B cell (primary cell): ENCODE measurements around the gene SLC15A2. TPM values are rescaled to one million over a fixed set of nuclear protein-coding genes. Genes with fewer than 3 reads are reported as not detected.

Source experiments
- ATAC-seq: fragments of 200-7000 bp; cut with Tn5 transposase; one replicate; pipeline ENCODE4 v1.10.0; 2021; ENCODE audit warnings: low read depth, mild to moderate bottlenecking, moderate number of reproducible peaks, moderate library complexity
- CTCF ChIA-PET: fragments of 350-600 bp; sonication (Branson Sonifier 250); formaldehyde crosslinking; loops from one replicate; lab custom pipeline; 2021; ENCODE audit warnings: antibody characterized with exemption, inconsistent platforms; lab: Charles Lee
- POLR2A ChIA-PET: fragments of 350-600 bp; sonication (Branson Sonifier 250); formaldehyde crosslinking; loops from one replicate; lab custom pipeline; 2021; ENCODE audit warnings: antibody characterized with exemption; lab: Charles Lee
- DNase-seq: peaks from one replicate; pipeline ENCODE4 v3.0.0; 2013
- H2AFZ ChIP-seq: 2 replicates; pipeline ENCODE4 v1.6.1; 2012; ENCODE audit warnings: mild to moderate bottlenecking, low read depth, low read length; ENCODE audit not compliant: insufficient read depth, poor library complexity, severe bottlenecking
- H3K27ac ChIP-seq, 2 donors: 1 replicate in 1 of 2; 2 replicates in 1 of 2; pipeline ENCODE4 v1.5.1; 2012 to 2013; ENCODE audit warnings: low read length in 2 of 2, mild to moderate bottlenecking in 2 of 2, moderate library complexity in 1 of 2
- H3K27me3 ChIP-seq, 4 experiments: fragments of 200-600 bp in 1 of 4; sonication (generic) in 1 of 4; replicated peaks in 1 of 4; 1 replicate in 2 of 4; 2 replicates in 2 of 4; pipeline versions ENCODE4 v1.6.1 to v1.7.0; 2013 to 2016; ENCODE audit warnings: low read length in 3 of 4, mild to moderate bottlenecking in 2 of 4, mixed read lengths in 1 of 4, moderate library complexity in 1 of 4; ENCODE audit not compliant: insufficient read depth in 4 of 4, control insufficient read depth in 3 of 4; ENCODE audit errors: control extremely low read depth in 1 of 4
- H3K36me3 ChIP-seq, 2 experiments: replicated peaks in 1 of 2; 1 replicate in 1 of 2; 2 replicates in 1 of 2; pipeline versions ENCODE4 v1.6.1 to v1.7.1; 2013; ENCODE audit warnings: low read length in 1 of 2; ENCODE audit not compliant: insufficient read depth in 2 of 2, control insufficient read depth in 1 of 2; ENCODE audit errors: control extremely low read depth in 1 of 2, extremely low read depth in 1 of 2
- H3K4me1 ChIP-seq, 2 donors: fragments of 200-600 bp in 1 of 2; sonication (generic) in 1 of 2; 1 replicate in 1 of 2; 2 replicates in 1 of 2; pipeline versions ENCODE4 v1.5.1 to v1.6.1; 2013 to 2017; ENCODE audit warnings: low read length in 2 of 2; ENCODE audit not compliant: control insufficient read depth in 2 of 2, insufficient read depth in 2 of 2
- H3K4me2 ChIP-seq: replicated peaks from 2 replicates; pipeline ENCODE3; 2012; ENCODE audit warnings: mild to moderate bottlenecking, low read depth, low read length; ENCODE audit not compliant: poor library complexity, severe bottlenecking
- H3K4me3 ChIP-seq, 5 experiments: fragments of 200-600 bp in 1 of 5; sonication (generic) in 1 of 5; 1 replicate in 3 of 5; 2 replicates in 2 of 5; pipeline versions ENCODE4 v1.5.1 to v1.7.0; 2011 to 2016; ENCODE audit warnings: low read length in 4 of 5, mild to moderate bottlenecking in 4 of 5, low read depth in 2 of 5, control low read depth in 1 of 5, moderate library complexity in 1 of 5; ENCODE audit not compliant: insufficient read depth in 1 of 5; ENCODE audit errors: control extremely low read depth in 1 of 5, extremely low read depth in 1 of 5
- H3K79me2 ChIP-seq: fragments of 200-600 bp; sonication (generic); one replicate; pipeline ENCODE4 v1.6.0; 2016; ENCODE audit warnings: low read length; ENCODE audit not compliant: control insufficient read depth, insufficient read depth
- H3K9ac ChIP-seq: fragments of 200-600 bp; sonication (generic); 2 replicates; pipeline ENCODE4 v1.6.1; 2017; ENCODE audit warnings: mild to moderate bottlenecking, low read length, moderate library complexity
- H3K9me3 ChIP-seq, 3 donors: one replicate each; pipeline versions ENCODE4 v1.6.1 to v1.7.1; 2013; ENCODE audit warnings: low read length in 2 of 3; ENCODE audit not compliant: control insufficient read depth in 2 of 3, insufficient read depth in 1 of 3; ENCODE audit errors: control extremely low read depth in 1 of 3
- H4K20me1 ChIP-seq: 2 replicates; pipeline ENCODE4 v1.6.0; 2012; ENCODE audit warnings: mild to moderate bottlenecking, low read length; ENCODE audit not compliant: insufficient read depth, control insufficient read depth, poor library complexity, severe bottlenecking
- H3K27ac Mint-ChIP-seq: one replicate; pipeline ENCODE4 v1.8.0; 2021; ENCODE audit warnings: mixed read lengths
- H3K27me3 Mint-ChIP-seq: one replicate; pipeline ENCODE4 v1.8.0; 2021; ENCODE audit warnings: mixed read lengths
- H3K4me1 Mint-ChIP-seq: one replicate; pipeline ENCODE4 v1.8.0; 2021; ENCODE audit warnings: mixed read lengths
- H3K4me3 Mint-ChIP-seq: one replicate; pipeline ENCODE4 v1.8.0; 2021; ENCODE audit warnings: mixed read lengths
- H3K9me3 Mint-ChIP-seq: one replicate; pipeline ENCODE4 v1.8.0; 2022; ENCODE audit warnings: mixed read lengths; ENCODE audit not compliant: insufficient read depth
- CTCF ChIP-seq: fragments of 200-600 bp; IDR thresholded peaks from one replicate; pipeline ENCODE4 v1.8.0; 2022; ENCODE audit warnings: antibody characterized with exemption, mild to moderate bottlenecking
- EZH2 ChIP-seq: IDR thresholded peaks from 2 replicates; pipeline ENCODE4 v1.6.1; 2012; ENCODE audit warnings: borderline replicate concordance, low read depth, mild to moderate bottlenecking, moderate library complexity, low read length; ENCODE audit not compliant: insufficient read depth, poor library complexity, severe bottlenecking
- intact Hi-C: fragments of 100-400 bp; cut with micrococcal nuclease; formaldehyde crosslinking; loops from one replicate; pipeline ENCODE4 v1.10.0; 2022
- polyA plus RNA-seq: library from polyadenylated mRNA; depleted of rRNA; stranded (reverse); fragments of >200 nt; gene quantifications from 2 replicates; pipeline ENCODE4 v1.2.3, GENCODE V29; 2012
- total RNA-seq, 2 donors: library from RNA; stranded (reverse); fragments of 120-200 nt in 1 of 2; gene quantifications; 1 replicate in 1 of 2; 2 replicates in 1 of 2; pipeline versions ENCODE4 v1.2.3 to v1.2.4, GENCODE V29; 2013 to 2022

Gene SLC15A2
- total and polyA plus RNA-seq, 2 donors (not counting 1 experiment from before 2014, with no cell fraction given) = 13.1 to 16.9 TPM

GRCh38 chr3:121961283-121961682 is 67.1 kb downstream of the SLC15A2 start:
- no peak for TF ChIP-seq CTCF
- no peak for TF ChIP-seq EZH2
- Mint-ChIP-seq H3K9me3 (peaks cover 9% of the 10 kb centered on the region), H3K27me3 (no peaks in the 10 kb centered on the region), H3K4me1 (peaks cover 14% of the 10 kb centered on the region), H3K27ac (no peak overlapping the region), H3K4me3 (no peak overlapping the region)
- ChIA-PET CTCF (no interaction called here), POLR2A (no interaction called here)
- Histone ChIP-seq H3K9ac (no peak overlapping the region), H3K79me2 (no peaks in the 10 kb centered on the region), H3K9me3 (peaks cover 0 to 23% (median 8%) of the 10 kb centered on the region in 3 donors), H3K4me2 (no peak overlapping the region), H3K27me3 (no peaks in the 10 kb centered on the region), H2AFZ (no peak overlapping the region), H3K36me3 (no peaks in the 10 kb centered on the region), H3K4me1 (peaks cover 8 to 9% of the 10 kb centered on the region in 2 donors), H3K27ac (no peak overlapping the region), H4K20me1 (no peaks in the 10 kb centered on the region), H3K4me3 (no peak overlapping the region)
- intact Hi-C loops = no loop called here
- DNase-seq = no peak
- no peak for ATAC-seq

- Histone ChIP-seq H3K4me3 (no peak overlapping the region), H3K9ac (no peak overlapping the region), H3K36me3 (no peaks in the 10 kb centered on the region), H3K4me1 (peaks cover 4 to 6% of the 10 kb centered on the region in 2 donors), H3K9me3 (peaks cover 0 to 23% (median 8%) of the 10 kb centered on the region in 3 donors), H2AFZ (no peak overlapping the region), H3K4me2 (no peak overlapping the region), H3K27ac (no peak overlapping the region), H3K79me2 (no peaks in the 10 kb centered on the region), H3K27me3 (no peaks in the 10 kb centered on the region), H4K20me1 (no peaks in the 10 kb centered on the region)
- ATAC-seq (no peak), DNase-seq (no peak)
- no peak for TF ChIP-seq EZH2
- no peak for TF ChIP-seq CTCF
- H3K4me3 Mint-ChIP-seq = no peak overlapping the region
- intact Hi-C loops = no loop called here
- H3K27ac Mint-ChIP-seq = no peak overlapping the region
- no peaks in the 10 kb centered on the region for H3K27me3 Mint-ChIP-seq
- peaks cover 9% of the 10 kb centered on the region for H3K4me1 Mint-ChIP-seq
- ChIA-PET CTCF (no interaction called here), POLR2A (no interaction called here)
- peaks cover 9% of the 10 kb centered on the region for H3K9me3 Mint-ChIP-seq
Observed at GRCh38 chr3:121962443-121962842, 68.2 kb downstream of the SLC15A2 start.
